GM21360 (cell line): ENCODE data around the gene KIF21A.

Experiments used
- ATAC-seq: cut with Tn5 transposase; IDR thresholded peaks from one replicate; pipeline ENCODE4 v1.9.1; 2021; ENCODE audit warnings: mild to moderate bottlenecking, moderate library complexity; ENCODE audit not compliant: unreplicated experiment

The KIF21A gene

GRCh38 chr12:39389399-39390150 is 53.3 kb downstream of the KIF21A start:
- no peak for ATAC-seq

- no peak for ATAC-seq
Measured at GRCh38 chr12:39386335-39386734, 56.6 kb downstream of the KIF21A start.

GRCh38 chr12:39383114-39383513 is 59.8 kb downstream of the KIF21A start:
- no peak for ATAC-seq

- no peak for ATAC-seq
Measured at GRCh38 chr12:39380090-39380489, 62.8 kb downstream of the KIF21A start.

- ATAC-seq, result no peak
Measured at GRCh38 chr12:39378341-39378740, 64.6 kb downstream of the KIF21A start.

GRCh38 chr12:39375206-39375808 is 67.6 kb downstream of the KIF21A start:
- ATAC-seq, result no peak

- ATAC-seq, result peak; percentile 87
Measured at GRCh38 chr12:39372929-39373328, 70.0 kb downstream of the KIF21A start.

GRCh38 chr12:39372204-39372925 is 70.6 kb downstream of the KIF21A start:
- no peak for ATAC-seq

GRCh38 chr12:39369756-39370155 is 73.2 kb downstream of the KIF21A start:
- ATAC-seq, result no peak

- ATAC-seq, result no peak
Measured at GRCh38 chr12:39368891-39369290, 74.0 kb downstream of the KIF21A start.

GRCh38 chr12:39368096-39368495 is 74.8 kb downstream of the KIF21A start:
- no peak for ATAC-seq

GRCh38 chr12:39367494-39367893 is 75.4 kb downstream of the KIF21A start:
- no peak for ATAC-seq

- no peak for ATAC-seq
Measured at GRCh38 chr12:39365364-39366001, 77.4 kb downstream of the KIF21A start.

- ATAC-seq, result no peak
Measured at GRCh38 chr12:39364196-39364595, 78.7 kb downstream of the KIF21A start.

GRCh38 chr12:39359645-39360044 is 83.3 kb downstream of the KIF21A start:
- ATAC-seq, result no peak

GRCh38 chr12:39357041-39357440 is 85.9 kb downstream of the KIF21A start:
- ATAC-seq, result no peak

GRCh38 chr12:39355841-39356240 is 87.1 kb downstream of the KIF21A start:
- ATAC-seq, result peak; percentile 80

- ATAC-seq, result no peak
Measured at GRCh38 chr12:39354955-39355354, 88.0 kb downstream of the KIF21A start.

GRCh38 chr12:39352471-39353017 is 90.4 kb downstream of the KIF21A start:
- ATAC-seq, result no peak

GRCh38 chr12:39351153-39351552 is 91.8 kb downstream of the KIF21A start:
- ATAC-seq, result no peak

- ATAC-seq, result no peak
Measured at GRCh38 chr12:39348941-39349626, 93.8 kb downstream of the KIF21A start.
